GM23338 (cell line): ENCODE results near the gene CRADD. TPM values are rescaled to one million over a fixed set of nuclear protein-coding genes. Genes with fewer than 3 reads are reported as not detected.

ENCODE experiments used
- ATAC-seq: fragments of 200-7000 bp; cut with Tn5 transposase; 3 replicates; pipeline ENCODE4 v1.9.1; 2020
- DNase-seq: peaks from one replicate; pipeline ENCODE4 v3.0.0-alpha.2; 2015; ENCODE audit warnings: low spot score
- H2AFZ ChIP-seq: fragments of 200-600 bp; sonication (generic); 2 replicates; pipeline ENCODE4 v1.8.0; 2016; ENCODE audit warnings: antibody characterized with exemption, mild to moderate bottlenecking, moderate library complexity
- H3F3A ChIP-seq: fragments of 200-600 bp; sonication (generic); replicated peaks from 2 replicates; pipeline ENCODE4 v1.8.0; 2017; ENCODE audit warnings: antibody characterized with exemption, mixed run types, low read depth
- H3K27ac ChIP-seq: fragments of 200-600 bp; sonication (generic); 2 replicates; pipeline ENCODE4 v1.6.1; 2016; ENCODE audit warnings: low read depth
- H3K27me3 ChIP-seq: fragments of 200-600 bp; sonication (generic); 2 replicates; pipeline ENCODE4 v1.8.0; 2016; ENCODE audit warnings: mild to moderate bottlenecking, mixed run types, moderate library complexity; ENCODE audit not compliant: insufficient read depth
- H3K36me3 ChIP-seq: fragments of 200-600 bp; sonication (generic); 2 replicates; pipeline ENCODE4 v1.8.0; 2016; ENCODE audit warnings: mild to moderate bottlenecking; ENCODE audit not compliant: insufficient read depth
- H3K4me1 ChIP-seq: fragments of 200-600 bp; sonication (generic); 2 replicates; pipeline ENCODE4 v1.8.0; 2016; ENCODE audit warnings: mild to moderate bottlenecking, moderate library complexity; ENCODE audit not compliant: insufficient read depth
- H3K4me2 ChIP-seq: fragments of 200-600 bp; sonication (generic); 2 replicates; pipeline ENCODE4 v1.7.1; 2017; ENCODE audit warnings: mixed run types
- H3K4me3 ChIP-seq: fragments of 200-600 bp; sonication (generic); 2 replicates; pipeline ENCODE4 v1.6.1; 2016; ENCODE audit warnings: mixed run types
- H3K79me2 ChIP-seq: fragments of 200-600 bp; sonication (generic); replicated peaks from 2 replicates; pipeline ENCODE4 v1.8.0; 2017; ENCODE audit warnings: mild to moderate bottlenecking; ENCODE audit not compliant: insufficient read depth
- H3K9me2 ChIP-seq: fragments of 200-600 bp; sonication (generic); 2 replicates; pipeline ENCODE4 v1.8.0; 2017; ENCODE audit not compliant: insufficient read depth
- H4K20me1 ChIP-seq: fragments of 200-600 bp; sonication (generic); replicated peaks from 2 replicates; pipeline ENCODE4 v1.8.0; 2017; ENCODE audit warnings: mild to moderate bottlenecking; ENCODE audit not compliant: insufficient read depth
- H3K27ac Mint-ChIP-seq: 2 replicates; pipeline ENCODE4 v1.8.0; 2020; ENCODE audit warnings: inconsistent platforms, mild to moderate bottlenecking, moderate library complexity, mixed read lengths
- H3K27me3 Mint-ChIP-seq: 3 replicates; pipeline ENCODE4 v1.8.0; 2022; ENCODE audit warnings: low read depth, mild to moderate bottlenecking, moderate library complexity, mixed read lengths, inconsistent platforms; ENCODE audit not compliant: insufficient read depth, poor library complexity
- H3K36me3 Mint-ChIP-seq: 3 replicates; pipeline ENCODE4 v1.8.0; 2021; ENCODE audit warnings: low read depth, mild to moderate bottlenecking, inconsistent platforms, moderate library complexity, mixed read lengths
- H3K4me1 Mint-ChIP-seq: 3 replicates; pipeline ENCODE4 v1.8.0; 2020; ENCODE audit warnings: mild to moderate bottlenecking, inconsistent platforms, mixed read lengths
- H3K4me3 Mint-ChIP-seq: 3 replicates; pipeline ENCODE4 v1.8.0; 2021; ENCODE audit warnings: moderate library complexity, mild to moderate bottlenecking, inconsistent platforms, mixed read lengths
- H3K9me3 Mint-ChIP-seq: 3 replicates; pipeline ENCODE4 v1.8.0; 2020; ENCODE audit warnings: moderate library complexity, mild to moderate bottlenecking, inconsistent platforms, mixed read lengths
- CTCF ChIP-seq, 2 experiments: fragments of 200-600 bp in 1 of 2; sonication (generic) in 1 of 2; conservative IDR thresholded peaks; 2 replicates each; pipeline versions ENCODE4 v1.5.1 to v1.6.1; 2016 to 2017; ENCODE audit warnings: antibody characterized with exemption in 2 of 2, low read depth in 2 of 2, mild to moderate bottlenecking in 2 of 2, moderate library complexity in 1 of 2
- ETS1 ChIP-seq: IDR thresholded peaks from 2 replicates; pipeline ENCODE4 v1.6.1; 2016; ENCODE audit warnings: antibody characterized with exemption
- JUNB ChIP-seq: IDR thresholded peaks from one replicate; pipeline ENCODE4 v1.6.1; 2016; ENCODE audit warnings: antibody characterized with exemption; ENCODE audit not compliant: unreplicated experiment
- NANOG ChIP-seq: IDR thresholded peaks from 2 replicates; pipeline ENCODE4 v1.6.1; 2016; ENCODE audit warnings: antibody characterized with exemption, borderline replicate concordance
- POLR2AphosphoS5 ChIP-seq: IDR thresholded peaks from 2 replicates; pipeline ENCODE4 v1.6.1; 2016; ENCODE audit warnings: antibody characterized with exemption, low read depth
- ZNF331 ChIP-seq: fragments of 250-450 bp; sonication (Bioruptor Pico); IDR thresholded peaks from 2 replicates; pipeline ENCODE4 v1.5.0; 2020; ENCODE audit warnings: low read depth, mild to moderate bottlenecking, moderate library complexity
- ZNF462 ChIP-seq: fragments of 250-450 bp; sonication (Bioruptor Pico); IDR thresholded peaks from 2 replicates; pipeline ENCODE4 v1.5.0; 2020; ENCODE audit warnings: mild to moderate bottlenecking, moderate library complexity
- polyA plus RNA-seq: library from polyadenylated mRNA; unstranded; fragments of >200 nt; fragmentation: Nextera tagmentation; extraction: Ambion mirVana; gene quantifications from 2 replicates; pipeline ENCODE4 v1.2.1, GENCODE V29; 2016
- total RNA-seq: library from RNA; depleted of rRNA; stranded (reverse); fragments of >200 nt; shearing (Covaris generic); gene quantifications from 2 replicates; pipeline ENCODE4 v1.2.3, GENCODE V29; 2014

CRADD gene
- total and polyA plus RNA-seq, 2 experiments from 2014 or later, result 6.3 to 27.9 TPM

GRCh38 chr12:93788853-93789252, 111.7 kb downstream of the CRADD start (continued):
- no peak for TF ChIP-seq ZNF462 (CRISPR knock-in tag)

- H4K20me1 ChIP-seq, result no peaks in the 10 kb centered on the region
- H3K4me1 Mint-ChIP-seq, result peaks cover 23% of the 10 kb centered on the region
- H3K27me3 ChIP-seq, result no peaks in the 10 kb centered on the region
- H3K27me3 Mint-ChIP-seq, result no peaks in the 10 kb centered on the region
- no peak overlapping the region for H3K4me3 Mint-ChIP-seq
- ATAC-seq (no peak), DNase-seq (no peak)
- H3K4me1 ChIP-seq, result peaks cover 14% of the 10 kb centered on the region; the same call in 1 of the 2 replicates
- no peaks in the 10 kb centered on the region for H3K36me3 Mint-ChIP-seq
- no peaks in the 10 kb centered on the region for H3K9me3 Mint-ChIP-seq
- H3K9me2 ChIP-seq, result no peaks in the 10 kb centered on the region
- H3K27ac Mint-ChIP-seq, result no peak overlapping the region
- no peaks in the 10 kb centered on the region for H3F3A ChIP-seq
- no peak overlapping the region for H3K27ac ChIP-seq
- no peak overlapping the region for H3K4me3 ChIP-seq
- no peaks in the 10 kb centered on the region for H3K36me3 ChIP-seq
- H2AFZ ChIP-seq, result no peak overlapping the region
- H3K4me2 ChIP-seq, result no peak overlapping the region
- no peaks in the 10 kb centered on the region for H3K79me2 ChIP-seq
- no peak for TF ChIP-seq JUNB
- TF ChIP-seq ZNF331, result no peak
- no peak for TF ChIP-seq ETS1
- TF ChIP-seq ZNF462 (CRISPR knock-in tag), result no peak
- TF ChIP-seq CTCF (conservative IDR thresholded peaks at IDR 0.05; ENCODE audit: low read depth in 2 of 2), result no peak
- TF ChIP-seq NANOG, result no peak
- TF ChIP-seq POLR2AphosphoS5, result no peak
These were observed 112.6 kb downstream of the CRADD start for GRCh38 chr12:93789767-93790166.
